ENCODE measurements around the gene SINHCAF. TPM values are rescaled to one million over a fixed set of nuclear protein-coding genes. Genes with fewer than 3 reads are reported as not detected.

The SINHCAF gene
- total RNA-seq, 2 donors from 2014 or later = 24.4 to 34.5 TPM

- intact Hi-C loops (cut with DNase I) = loop anchor here (10.0 kb wide), 1 partner anchor 377 kb away; no protein-coding TSS in a partner anchor
- Histone ChIP-seq H3K4me3 (no peak overlapping the region), H3K4me1 (peaks cover 48% of the 10 kb centered on the region), H3K36me3 (replicated peaks in 1 of 2; ENCODE audit: insufficient read depth in 1 of 2, low read depth in 2 of 2) (no peaks in the 10 kb centered on the region), H3K9me3 (no peaks in the 10 kb centered on the region), H3K27me3 (no peaks in the 10 kb centered on the region), H3K27ac (no peak overlapping the region)
- WGBS, 2 donors = 81 to 83% methylated on average over 12 to 14 of the region's 14 CpGs
- ATAC-seq (no peak), DNase-seq (no peak)
- TF ChIP-seq POLR2A (IDR thresholded peaks at IDR 0.05) (no peak), CTCF (IDR thresholded peaks at IDR 0.05) (no peak)
Observed at GRCh38 chr12:31231611-31232360, 94.2 kb downstream of the SINHCAF start.

Small RNAs within 50 kb of the gene (small RNA-seq; reads per million reads assigned to genes)
- gene AC024940.4 = not detected
- gene AC024940.5 = not detected
- gene MREGP1 = not detected
- not detected for gene RF00026
